Fibroblast of lung (primary cell): ENCODE results near the gene ANKRD44. TPM values are rescaled to one million over a fixed set of nuclear protein-coding genes. Genes with fewer than 3 reads are reported as not detected.

Experiments
- DNase-seq, 2 donors: peaks; one replicate each; pipeline versions ENCODE4 v3.0.0 to v3.0.0-alpha.2; 2010; ENCODE audit warnings: low read depth in 2 of 2
- H2AFZ ChIP-seq: 2 replicates; pipeline ENCODE4 v1.5.1; 2012; ENCODE audit warnings: low read length, control low read depth, inconsistent platforms
- H3K27ac ChIP-seq: 2 replicates; pipeline ENCODE4 v1.5.1; 2011; ENCODE audit warnings: low read length, control low read depth; ENCODE audit not compliant: insufficient read depth
- H3K27me3 ChIP-seq: 2 replicates; pipeline ENCODE4 v1.5.1; 2011; ENCODE audit warnings: mild to moderate bottlenecking, low read length; ENCODE audit not compliant: control insufficient read depth, insufficient read depth
- H3K36me3 ChIP-seq: 2 replicates; pipeline ENCODE4 v1.5.1; 2011; ENCODE audit warnings: low read length; ENCODE audit not compliant: control insufficient read depth, insufficient read depth
- H3K4me1 ChIP-seq: 2 replicates; pipeline ENCODE4 v1.5.1; 2011; ENCODE audit warnings: low read length; ENCODE audit not compliant: control insufficient read depth, insufficient read depth; ENCODE audit errors: extremely low read depth
- H3K4me2 ChIP-seq: 2 replicates; pipeline ENCODE4 v1.5.1; 2011; ENCODE audit warnings: low read length, control low read depth; ENCODE audit not compliant: insufficient read depth; ENCODE audit errors: extremely low read depth
- H3K4me3 ChIP-seq, 4 experiments: fragments of 200-600 bp in 1 of 4; sonication (generic) in 1 of 4; replicated peaks in 1 of 4; 2 replicates each; pipeline ENCODE4 v1.5.1; 2011 to 2016; ENCODE audit warnings: low read length in 4 of 4, low read depth in 3 of 4, mild to moderate bottlenecking in 3 of 4, control low read depth in 2 of 4, inconsistent platforms in 1 of 4, mixed read lengths in 1 of 4; ENCODE audit not compliant: insufficient read depth in 1 of 4; ENCODE audit errors: control extremely low read depth in 1 of 4
- H3K79me2 ChIP-seq: 2 replicates; pipeline ENCODE4 v1.5.1; 2012; ENCODE audit warnings: mild to moderate bottlenecking, low read length, inconsistent platforms; ENCODE audit not compliant: control insufficient read depth, insufficient read depth
- H3K9ac ChIP-seq: 2 replicates; pipeline ENCODE4 v1.5.1; 2011; ENCODE audit warnings: mild to moderate bottlenecking, low read length, control low read depth; ENCODE audit not compliant: insufficient read depth
- H3K9me3 ChIP-seq: 2 replicates; pipeline ENCODE4 v1.5.1; 2012; ENCODE audit warnings: low read depth, low read length; ENCODE audit not compliant: control insufficient read depth, insufficient read depth
- H4K20me1 ChIP-seq: 2 replicates; pipeline ENCODE4 v1.5.1; 2011; ENCODE audit warnings: low read length; ENCODE audit not compliant: control insufficient read depth, insufficient read depth; ENCODE audit errors: extremely low read depth
- EZH2 ChIP-seq: IDR thresholded peaks from 2 replicates; pipeline ENCODE4 v1.5.1; 2012; ENCODE audit warnings: low read length, control low read depth, mild to moderate bottlenecking; ENCODE audit errors: missing control alignments
- polyA plus RNA-seq, 2 donors: library from polyadenylated mRNA; depleted of rRNA in 1 of 2; stranded (reverse) in 1 of 2; unstranded in 1 of 2; fragments of >200 nt; gene quantifications; 2 replicates each; pipeline ENCODE4 v1.2.1, GENCODE V29; 2011 to 2012; ENCODE audit warnings: missing spikeins in 1 of 2
- total RNA-seq: library from RNA; depleted of rRNA; stranded (reverse); fragments of >200 nt; gene quantifications from 2 replicates; pipeline ENCODE4 v1.2.1, GENCODE V29; 2014
- TF ChIP-seq, protein P1 (sequence below), 2 donors: IDR thresholded peaks in 1 of 2; conservative IDR thresholded peaks in 1 of 2; 1 replicate in 1 of 2; 2 replicates in 1 of 2; pipeline ENCODE4 v1.5.1; 2011 to 2012; ENCODE audit warnings: low read length in 2 of 2, control low read depth in 1 of 2, inconsistent platforms in 1 of 2, low read depth in 1 of 2, mild to moderate bottlenecking in 1 of 2

Gene ANKRD44
- total and polyA plus RNA-seq, 2 donors (not counting 1 experiment from before 2014, with no cell fraction given) = 7.6 to 9.7 TPM

DNA sequence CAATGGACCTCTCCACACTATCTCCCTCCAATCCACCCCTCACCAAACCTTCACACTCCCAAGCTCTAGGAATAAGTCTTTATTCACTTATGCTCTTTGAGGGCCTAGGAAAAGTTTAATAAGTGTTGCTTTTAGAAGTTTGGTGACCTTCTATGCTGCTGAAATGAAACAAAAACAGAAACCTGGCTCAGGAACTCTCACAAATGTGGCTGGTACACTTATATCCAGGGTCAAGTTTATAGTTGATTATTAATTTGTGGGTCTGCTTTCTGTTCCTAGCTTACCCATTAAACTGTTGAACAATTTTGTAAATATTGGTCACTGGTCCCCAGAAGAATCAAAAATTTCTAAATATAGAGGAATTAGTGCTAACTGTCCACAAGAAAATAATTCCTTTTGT lies 14.2 kb upstream of the ANKRD44 start:
- Histone ChIP-seq H3K27ac (no peak overlapping the region), H3K36me3 (no peaks in the 10 kb centered on the region), H3K27me3 (no peaks in the 10 kb centered on the region), H3K79me2 (no peaks in the 10 kb centered on the region), H3K4me3 (no peak overlapping the region), H4K20me1 (no peaks in the 10 kb centered on the region), H3K9me3 (no peaks in the 10 kb centered on the region), H3K4me2 (no peak overlapping the region), H3K9ac (no peak overlapping the region), H3K4me1 (no peaks in the 10 kb centered on the region), H2AFZ (no peak overlapping the region)
- no peak for DNase-seq
- no peak for TF ChIP-seq EZH2
- TF ChIP-seq, protein P1, sequence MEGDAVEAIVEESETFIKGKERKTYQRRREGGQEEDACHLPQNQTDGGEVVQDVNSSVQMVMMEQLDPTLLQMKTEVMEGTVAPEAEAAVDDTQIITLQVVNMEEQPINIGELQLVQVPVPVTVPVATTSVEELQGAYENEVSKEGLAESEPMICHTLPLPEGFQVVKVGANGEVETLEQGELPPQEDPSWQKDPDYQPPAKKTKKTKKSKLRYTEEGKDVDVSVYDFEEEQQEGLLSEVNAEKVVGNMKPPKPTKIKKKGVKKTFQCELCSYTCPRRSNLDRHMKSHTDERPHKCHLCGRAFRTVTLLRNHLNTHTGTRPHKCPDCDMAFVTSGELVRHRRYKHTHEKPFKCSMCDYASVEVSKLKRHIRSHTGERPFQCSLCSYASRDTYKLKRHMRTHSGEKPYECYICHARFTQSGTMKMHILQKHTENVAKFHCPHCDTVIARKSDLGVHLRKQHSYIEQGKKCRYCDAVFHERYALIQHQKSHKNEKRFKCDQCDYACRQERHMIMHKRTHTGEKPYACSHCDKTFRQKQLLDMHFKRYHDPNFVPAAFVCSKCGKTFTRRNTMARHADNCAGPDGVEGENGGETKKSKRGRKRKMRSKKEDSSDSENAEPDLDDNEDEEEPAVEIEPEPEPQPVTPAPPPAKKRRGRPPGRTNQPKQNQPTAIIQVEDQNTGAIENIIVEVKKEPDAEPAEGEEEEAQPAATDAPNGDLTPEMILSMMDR (conservative IDR thresholded peaks at IDR 0.05 in 1 of 2, IDR thresholded peaks at IDR 0.05 in 1 of 2; ENCODE audit: low read depth in 1 of 2, low read length in 2 of 2) = no peak

DNA sequence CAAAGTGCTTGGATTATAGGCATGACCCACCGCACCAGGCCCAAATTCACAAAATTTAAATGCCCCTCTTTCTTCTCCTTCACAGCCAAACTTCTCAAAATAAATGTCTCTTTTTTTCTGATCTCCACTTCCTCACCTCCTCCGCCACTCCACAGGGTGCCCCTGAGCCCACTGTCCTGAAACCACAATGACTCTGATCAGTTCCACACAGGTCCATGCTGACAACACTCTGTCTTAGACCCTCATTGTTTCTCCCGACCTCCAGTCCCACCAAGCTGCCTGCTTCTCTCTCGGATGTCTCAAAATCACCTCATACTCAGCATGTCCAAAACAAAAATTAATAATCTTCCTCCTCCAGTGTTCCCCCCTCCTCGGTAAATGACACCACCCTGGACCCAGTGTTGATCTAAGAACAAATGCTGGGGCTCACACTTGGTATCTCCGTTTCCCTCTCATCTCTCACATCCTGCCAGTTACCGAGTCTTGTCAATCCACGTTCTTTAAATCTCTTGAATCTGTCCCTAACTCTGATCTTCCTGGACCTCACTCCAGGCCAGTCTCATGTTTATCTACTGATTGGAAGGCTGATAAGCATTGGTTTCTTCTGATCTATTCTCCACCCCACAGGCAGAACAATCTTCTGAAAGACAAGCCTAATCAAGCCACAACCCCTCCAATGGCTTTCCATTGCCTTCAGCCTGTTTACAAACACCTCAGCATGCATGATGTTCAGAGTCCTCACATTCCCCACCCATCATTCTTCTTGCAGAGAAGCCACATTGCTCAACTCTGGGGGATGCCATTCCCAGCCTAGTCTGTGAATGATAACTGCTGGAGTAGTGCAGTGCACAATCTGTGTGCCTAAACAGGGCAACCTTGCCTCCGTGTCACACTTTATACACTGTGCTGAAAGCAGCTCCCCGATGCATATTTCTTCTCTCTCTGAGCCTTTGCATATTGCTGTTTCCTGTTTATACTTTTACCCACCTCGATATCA lies 12.4 kb upstream of the ANKRD44 start:
- no peak for TF ChIP-seq EZH2
- TF ChIP-seq, protein P1 (conservative IDR thresholded peaks at IDR 0.05 in 1 of 2, IDR thresholded peaks at IDR 0.05 in 1 of 2; ENCODE audit: low read depth in 1 of 2, low read length in 2 of 2) = no peak
- no peak for DNase-seq
- no peak overlapping the region for H3K9ac ChIP-seq

GRCh38 chr2:197322143-197322542 lies 11.6 kb upstream of the ANKRD44 start:
- TF ChIP-seq, protein P1 (conservative IDR thresholded peaks at IDR 0.05 in 1 of 2, IDR thresholded peaks at IDR 0.05 in 1 of 2; ENCODE audit: low read depth in 1 of 2, low read length in 2 of 2) = no peak
- Histone ChIP-seq H3K79me2 (no peaks in the 10 kb centered on the region), H3K4me3 (no peak overlapping the region), H3K4me1 (no peaks in the 10 kb centered on the region), H3K36me3 (no peaks in the 10 kb centered on the region), H3K27me3 (no peaks in the 10 kb centered on the region), H3K9ac (no peak overlapping the region), H3K4me2 (no peak overlapping the region), H2AFZ (no peak overlapping the region), H3K9me3 (no peaks in the 10 kb centered on the region), H4K20me1 (no peaks in the 10 kb centered on the region), H3K27ac (no peak overlapping the region)
- no peak for DNase-seq

More for the DNA sequence above, 12.4 kb upstream of the ANKRD44 start:
- Histone ChIP-seq H3K27me3 (no peaks in the 10 kb centered on the region), H3K4me1 (no peaks in the 10 kb centered on the region), H4K20me1 (no peaks in the 10 kb centered on the region), H3K27ac (no peak overlapping the region), H3K36me3 (no peaks in the 10 kb centered on the region), H3K4me3 (no peak overlapping the region), H3K4me2 (no peak overlapping the region), H3K9me3 (no peaks in the 10 kb centered on the region), H2AFZ (no peak overlapping the region), H3K79me2 (no peaks in the 10 kb centered on the region)
